Activated T-helper 9 cell treated with anti-CD3 and anti-CD28 coated beads, Interleukin-2, amount 50 U/mL, for 16 hours (primary cell): ENCODE data around the gene QPCTL.

Experiments used
- DNase-seq: peaks from one replicate; pipeline ENCODE4 v3.0.0-alpha.2; 2020; ENCODE audit warnings: low read depth

Gene QPCTL

DNA sequence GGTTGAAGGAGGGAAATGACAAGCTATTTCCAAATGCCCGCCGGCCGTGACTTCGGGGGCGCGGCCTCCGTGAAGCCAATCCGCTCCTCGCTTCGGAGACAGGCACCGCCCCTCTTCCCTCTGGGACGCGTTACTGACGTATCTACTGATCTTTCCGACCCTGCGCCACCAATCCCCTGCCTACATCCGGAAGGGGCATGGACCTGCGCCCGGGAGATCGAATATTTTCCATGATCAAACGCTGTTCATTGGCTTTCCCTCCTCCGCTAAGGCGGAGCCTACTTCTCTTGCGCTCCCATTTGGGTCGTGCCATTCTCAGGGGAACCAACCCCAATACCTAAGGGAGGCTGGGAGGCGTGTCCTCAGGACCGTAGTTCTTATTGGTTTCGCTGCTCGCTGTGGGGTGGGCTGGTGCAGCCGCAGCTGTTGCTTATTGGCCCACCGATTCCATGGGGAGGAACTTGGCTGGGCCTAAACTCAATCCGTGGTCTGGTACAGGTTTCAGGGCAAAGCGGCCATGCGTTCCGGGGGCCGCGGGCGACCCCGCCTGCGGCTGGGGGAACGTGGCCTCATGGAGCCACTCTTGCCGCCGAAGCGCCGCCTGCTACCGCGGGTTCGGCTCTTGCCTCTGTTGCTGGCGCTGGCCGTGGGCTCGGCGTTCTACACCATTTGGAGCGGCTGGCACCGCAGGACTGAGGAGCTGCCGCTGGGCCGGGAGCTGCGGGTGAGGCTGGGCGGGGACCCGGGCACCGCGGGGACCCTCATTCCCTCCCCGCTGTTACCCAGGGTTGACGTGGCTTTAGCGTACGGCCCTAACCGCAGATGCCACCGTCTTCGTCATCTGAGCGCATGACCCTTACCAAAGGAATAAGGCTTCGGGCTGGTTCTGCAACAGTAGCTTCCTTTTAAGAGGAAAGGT, at the start of gene QPCTL:
QPCTL (plus strand) TSS at position 480 of the 919 bp plus-strand sequence; CDS start at position 518, 38 bp downstream.
- peak; percentile 94 for DNase-seq

DNA sequence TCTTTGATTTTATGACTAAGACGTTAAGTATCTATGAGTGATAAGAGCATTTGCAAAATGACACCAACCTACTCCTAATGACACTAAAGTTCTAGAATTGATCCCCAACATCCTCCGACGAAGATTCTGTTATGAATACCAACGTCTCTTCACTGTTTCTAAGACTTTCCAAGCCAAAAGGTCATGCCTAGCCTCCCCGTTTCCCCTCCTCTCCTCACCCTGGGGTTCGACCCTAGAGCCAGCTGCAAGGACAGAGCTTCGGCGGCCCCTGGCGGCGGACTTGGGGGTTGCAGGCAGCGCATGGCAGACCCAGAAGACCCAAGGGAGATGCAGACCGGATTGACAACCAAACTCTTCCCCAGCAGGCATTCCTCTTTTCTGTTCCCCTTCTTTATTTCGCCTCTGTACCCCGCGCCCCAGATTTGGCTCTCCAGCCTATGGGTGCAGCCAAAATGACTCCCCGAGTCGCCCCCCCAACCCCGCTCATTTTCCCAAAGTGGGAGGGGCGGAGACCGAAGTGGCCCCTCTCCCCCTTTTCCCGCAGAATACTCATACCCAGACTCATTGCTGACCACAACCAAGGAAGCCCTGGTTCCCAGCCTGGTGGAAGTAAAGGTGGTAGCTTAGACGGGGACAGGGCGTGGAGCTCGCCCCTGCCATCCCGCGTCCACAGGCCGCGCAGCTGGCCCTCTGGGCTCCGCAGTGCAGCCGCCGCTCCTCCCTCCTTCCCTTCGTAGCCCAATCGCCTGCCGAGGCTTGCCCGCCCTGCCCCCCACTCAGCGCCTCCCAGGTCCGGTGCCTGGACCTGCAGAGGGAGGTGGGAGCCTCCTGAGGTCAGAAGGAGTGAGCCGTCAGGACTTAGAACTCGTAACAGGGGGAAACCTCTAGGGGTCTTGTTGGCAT, 49.2 kb upstream of the QPCTL start:
- peak; percentile 91 for DNase-seq

DNA sequence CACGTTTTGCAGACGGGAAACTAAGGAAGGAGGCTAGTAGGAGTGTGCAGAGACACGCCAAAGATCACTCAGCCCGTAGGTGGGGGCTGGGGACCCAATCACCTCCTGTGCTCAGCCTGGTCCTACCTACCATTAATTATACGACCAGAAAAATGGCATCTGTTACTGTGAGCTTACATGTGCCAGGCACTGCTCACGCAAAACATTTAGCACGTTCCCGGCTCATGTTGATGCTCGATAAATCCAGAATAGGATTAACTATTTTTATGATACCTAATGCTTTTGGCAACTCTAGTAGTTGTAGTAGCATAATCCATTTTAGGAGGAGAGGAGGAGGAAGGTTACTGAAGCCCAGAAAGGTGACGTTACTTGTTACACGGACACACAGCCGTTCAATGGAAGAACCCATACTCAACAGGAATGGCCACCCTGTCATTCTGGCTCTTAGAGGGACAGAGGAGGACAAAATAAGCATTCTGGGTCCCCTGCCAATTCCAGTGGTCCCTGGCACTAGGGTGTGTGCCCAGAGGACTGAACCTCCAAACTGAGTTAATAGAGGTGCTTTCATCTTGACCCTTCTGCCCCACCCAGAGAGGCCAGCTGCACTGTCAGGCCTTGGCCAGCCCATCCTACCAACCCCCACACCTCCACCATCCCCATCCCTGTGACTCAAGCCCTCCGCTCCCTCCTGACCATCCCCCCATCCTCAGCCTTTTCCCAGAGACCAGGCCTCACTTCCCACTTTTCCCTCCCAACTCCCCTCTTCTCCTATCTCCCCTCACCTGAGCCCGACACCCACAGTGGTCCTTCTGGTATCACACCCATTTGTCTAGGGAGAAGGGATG, 48.3 kb upstream of the QPCTL start:
- DNase-seq, result no peak

DNA sequence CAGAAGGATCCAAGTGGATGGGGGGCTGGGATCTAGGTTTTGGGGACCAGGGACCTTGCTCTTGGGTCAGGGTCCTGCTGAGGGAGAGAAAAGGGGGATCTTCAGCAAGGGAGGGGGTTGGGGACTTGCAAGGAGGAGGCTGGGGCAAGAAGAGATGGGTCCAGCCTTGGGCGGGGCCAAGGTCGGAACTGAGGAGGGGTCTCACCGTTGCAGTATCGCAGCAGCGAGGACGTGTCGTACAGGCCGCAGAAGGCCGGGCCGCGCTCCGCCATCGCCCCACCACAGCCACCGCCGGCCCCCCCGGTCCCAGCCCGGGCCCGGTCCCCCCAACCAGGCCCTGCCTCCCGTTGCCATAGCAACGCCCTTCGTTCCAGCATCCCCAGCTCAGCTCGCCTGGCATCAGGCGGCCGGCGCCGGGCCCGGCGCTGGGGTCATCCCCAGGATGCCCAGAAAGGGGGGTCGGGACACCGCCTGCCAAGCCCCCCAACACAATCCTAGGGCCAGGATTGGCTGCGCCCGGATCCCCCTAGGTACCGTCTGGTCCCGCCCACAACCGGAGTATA, 47.3 kb upstream of the QPCTL start:
- DNase-seq, result no peak

DNA sequence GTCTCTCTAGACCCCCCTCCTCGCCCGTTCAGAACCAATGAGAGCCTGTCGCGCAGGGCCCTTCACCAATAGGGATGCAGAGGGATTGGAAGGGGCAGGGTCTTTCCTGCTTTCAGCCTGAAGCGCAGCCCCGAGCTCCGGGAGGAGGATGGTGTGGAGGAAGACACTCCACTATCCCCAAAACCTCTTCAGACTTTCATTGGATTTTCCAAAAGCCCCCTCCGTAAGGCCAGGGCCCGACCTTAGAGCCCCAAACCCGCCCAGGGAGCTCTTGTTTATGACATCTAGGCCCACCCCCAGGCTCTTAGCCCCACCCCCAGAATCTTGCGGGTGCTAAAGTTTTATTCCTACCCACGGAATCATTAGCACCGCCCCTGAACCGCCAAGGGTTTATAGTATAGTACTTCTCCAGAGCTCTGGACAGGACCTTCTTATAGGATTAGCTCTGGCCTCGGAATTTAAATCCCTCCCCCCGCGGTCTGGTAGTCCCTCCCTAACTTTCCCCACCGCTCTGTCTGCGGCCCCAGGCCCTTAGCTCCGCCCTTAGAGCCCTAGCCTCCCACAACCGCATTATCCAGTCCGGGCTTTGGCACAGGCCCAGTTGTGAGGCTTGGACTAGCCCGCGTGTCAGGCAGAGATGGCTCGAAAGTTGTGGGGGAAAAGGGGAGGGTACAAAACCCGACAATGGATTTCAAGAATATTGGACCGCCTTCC, 46.7 kb upstream of the QPCTL start:
- DNase-seq, result peak; percentile 64

DNA sequence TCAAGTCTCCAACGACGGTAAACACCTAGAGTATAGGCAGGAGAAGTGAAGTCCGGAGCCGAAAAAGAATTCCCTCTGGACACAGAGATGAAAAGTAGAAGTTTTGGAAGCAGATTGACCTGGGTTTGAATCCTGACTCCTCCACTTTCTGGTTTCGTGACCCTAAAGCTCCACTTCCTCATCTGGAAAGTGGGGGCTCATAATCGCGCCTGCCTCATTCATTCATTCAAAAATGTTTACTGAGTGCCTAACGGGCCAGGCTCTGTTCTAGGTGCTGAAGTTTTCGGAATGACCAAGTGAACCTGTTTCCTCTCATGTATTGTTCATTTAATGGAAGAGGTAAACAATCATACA, 46.1 kb upstream of the QPCTL start:
- no peak for DNase-seq

DNA sequence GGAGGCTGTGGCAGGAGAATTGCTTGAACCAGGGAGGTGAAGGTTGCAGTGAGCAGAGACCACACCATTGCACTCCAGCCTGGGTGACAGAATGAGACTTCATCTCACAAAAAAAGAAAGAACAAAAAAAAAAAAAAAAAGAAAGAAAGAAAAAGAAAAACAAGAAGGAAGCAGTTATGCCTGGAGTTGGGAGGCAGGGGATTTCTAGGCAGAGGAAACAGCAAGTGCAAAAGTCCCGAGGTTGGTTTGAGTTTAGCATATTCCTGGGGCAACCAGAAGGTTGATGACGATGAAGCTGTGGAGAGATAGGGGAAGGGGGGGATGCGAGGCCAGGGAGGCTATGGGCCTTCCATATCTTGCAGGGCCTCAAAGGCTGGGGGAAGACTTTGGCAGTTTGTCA, 41.7 kb upstream of the QPCTL start:
- no peak for DNase-seq

DNA sequence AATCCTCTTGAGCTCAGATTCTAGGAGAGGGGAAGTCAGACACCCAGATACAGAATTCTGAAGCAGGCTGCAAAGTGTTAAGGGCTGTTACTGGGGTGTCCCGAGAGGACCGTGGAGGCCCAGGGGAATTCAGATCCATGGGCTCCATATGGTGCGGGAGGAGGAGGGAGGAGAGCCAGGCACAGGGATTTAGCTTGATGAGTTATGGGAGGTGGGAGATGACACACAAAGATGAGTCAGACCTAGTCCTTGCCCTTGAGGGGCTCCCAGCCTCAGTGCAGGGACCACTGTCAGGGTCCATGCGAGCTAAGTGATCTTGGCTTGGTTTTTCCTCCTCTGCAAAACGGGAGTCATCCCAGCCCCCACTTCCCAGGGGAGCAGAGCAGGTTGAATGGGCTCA, 38.8 kb upstream of the QPCTL start:
- DNase-seq, result no peak

DNA sequence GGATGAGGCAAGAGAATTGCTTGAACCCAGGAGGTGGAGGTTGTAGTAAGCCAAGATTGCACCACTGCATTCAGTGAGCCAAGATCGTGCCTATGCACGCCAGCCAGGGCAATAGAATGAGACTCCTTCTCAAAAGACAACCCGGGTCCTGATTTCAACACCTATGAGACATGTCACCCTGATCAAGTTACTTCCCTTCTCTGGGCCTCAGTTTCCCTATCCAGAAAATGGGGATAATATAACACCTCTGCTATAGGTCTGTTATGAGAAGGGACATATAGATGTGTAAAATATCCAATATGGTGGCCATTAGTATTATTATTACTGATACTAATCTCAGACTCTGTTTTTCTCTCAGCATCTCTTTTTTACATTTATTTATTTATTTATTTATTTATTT, 37.4 kb upstream of the QPCTL start:
- DNase-seq, result no peak

DNA sequence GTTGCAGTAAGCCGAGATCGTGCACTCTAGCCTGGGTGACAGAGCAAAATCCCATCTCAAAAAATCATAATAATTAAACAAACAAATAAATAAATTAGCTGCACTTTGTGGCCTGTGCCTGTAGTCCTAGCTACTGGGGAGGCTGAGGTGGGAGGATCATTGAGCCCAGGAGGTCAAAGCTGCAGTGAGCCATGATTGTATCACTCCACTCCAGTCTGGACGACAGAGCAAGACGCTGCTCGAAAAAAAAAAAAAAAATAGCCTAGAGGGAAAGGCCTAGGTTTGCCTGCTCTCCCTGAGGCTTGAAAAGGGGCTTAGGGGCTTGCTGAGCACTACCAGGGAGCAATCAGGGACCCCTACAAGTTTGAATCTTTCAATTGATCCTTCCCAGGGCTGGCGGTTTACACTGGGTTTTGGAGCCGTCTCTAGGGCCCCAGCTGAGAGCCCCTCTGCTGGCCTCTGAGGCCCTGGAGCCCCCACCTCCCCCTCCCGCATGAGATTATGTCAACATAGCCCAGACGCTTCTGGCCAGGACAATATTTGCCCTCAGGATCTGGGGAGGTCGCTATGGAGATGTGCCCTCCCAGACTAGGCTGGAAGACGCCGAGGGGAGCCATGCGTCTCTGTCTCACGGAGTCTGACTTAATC, 34.8 kb upstream of the QPCTL start:
- DNase-seq, result no peak

DNA sequence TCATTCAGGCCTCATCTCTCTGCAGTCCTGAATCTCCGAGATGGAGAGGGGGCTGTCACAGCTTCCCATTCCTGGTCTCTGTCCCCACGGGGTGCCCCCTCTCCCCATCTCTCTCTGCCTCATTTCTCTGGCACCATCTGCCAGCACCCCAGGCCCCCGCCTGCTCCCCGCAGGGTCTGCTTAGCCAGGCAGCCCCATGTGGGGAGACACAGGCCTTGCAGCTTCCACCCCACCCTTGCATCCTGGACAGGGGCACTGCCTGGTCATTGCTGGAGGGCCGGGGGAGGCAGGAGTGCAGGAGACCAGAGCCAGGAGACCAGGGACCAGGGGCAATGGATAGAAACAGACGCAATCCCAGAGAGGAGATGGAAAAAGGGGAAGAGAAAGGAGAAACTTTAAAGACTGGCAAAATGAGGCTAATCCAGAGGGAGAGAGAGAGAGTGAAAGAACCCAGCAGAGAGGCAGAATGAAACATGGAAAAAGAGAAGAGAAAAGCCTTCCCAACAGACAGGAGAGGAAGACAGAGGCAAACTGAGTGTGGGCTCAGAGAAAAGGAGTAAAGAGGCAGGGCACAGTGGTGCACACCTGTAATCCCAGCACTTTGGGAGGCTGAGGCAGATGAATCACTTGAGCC, 33.3 kb upstream of the QPCTL start:
- no peak for DNase-seq

DNA sequence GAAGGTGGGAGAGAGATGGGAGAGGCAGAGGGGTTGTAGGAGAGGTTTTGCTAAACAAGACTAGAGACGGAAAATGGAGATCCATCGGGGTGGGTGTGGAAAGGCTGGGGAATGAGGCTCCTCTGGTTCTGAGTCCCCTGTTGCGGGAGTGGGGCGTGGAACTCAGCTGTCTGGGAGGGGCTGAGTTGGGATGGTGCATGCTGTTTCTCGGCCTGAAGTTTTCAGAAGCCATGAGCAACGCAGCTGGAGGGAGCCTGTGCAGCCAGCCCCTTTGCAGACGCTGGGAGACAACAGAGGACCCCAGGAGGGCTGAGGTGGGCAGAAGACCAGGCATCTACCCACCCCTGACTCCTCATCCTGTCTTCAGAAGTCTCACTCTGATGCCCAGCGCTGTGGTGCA, 31.8 kb upstream of the QPCTL start:
- no peak for DNase-seq

DNA sequence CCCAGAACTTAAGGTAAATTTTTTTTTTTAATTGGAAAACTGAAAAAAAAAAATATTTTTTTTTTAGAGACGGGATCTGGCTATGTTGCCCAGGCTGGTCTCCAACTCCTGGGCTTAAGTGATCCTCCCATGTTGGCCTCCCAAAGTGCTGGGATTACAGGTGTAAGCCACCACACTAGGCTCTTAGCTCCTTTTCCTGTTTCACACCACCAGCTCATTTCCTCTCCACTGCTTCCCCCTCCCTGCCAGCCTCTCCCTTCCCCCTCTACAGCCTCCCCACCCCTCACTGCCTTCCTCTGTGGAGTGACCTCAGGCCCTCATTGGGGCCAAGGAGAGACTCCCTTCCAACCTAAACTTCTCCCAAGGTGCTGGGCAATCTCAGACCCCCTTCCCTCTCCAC, 28.7 kb upstream of the QPCTL start:
- no peak for DNase-seq

DNA sequence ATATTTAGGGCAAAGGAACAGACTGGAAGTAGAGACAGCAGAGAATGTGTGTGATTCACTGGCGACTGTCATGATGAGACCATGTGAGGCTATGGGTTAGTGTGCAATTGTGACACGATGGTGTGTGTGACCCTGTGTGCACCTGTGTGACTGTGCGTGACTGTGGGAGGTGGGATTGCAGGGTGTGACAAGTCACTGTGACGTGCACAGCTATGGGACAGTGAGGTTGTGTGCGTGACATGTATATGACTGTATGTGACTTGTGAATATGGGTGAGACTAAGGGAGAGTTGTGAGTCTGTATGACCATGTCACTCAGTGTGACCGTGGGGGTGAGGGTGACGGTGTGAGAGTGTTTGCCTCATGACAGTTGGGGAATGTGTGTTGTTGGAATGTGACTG, 27.9 kb upstream of the QPCTL start:
- no peak for DNase-seq

DNA sequence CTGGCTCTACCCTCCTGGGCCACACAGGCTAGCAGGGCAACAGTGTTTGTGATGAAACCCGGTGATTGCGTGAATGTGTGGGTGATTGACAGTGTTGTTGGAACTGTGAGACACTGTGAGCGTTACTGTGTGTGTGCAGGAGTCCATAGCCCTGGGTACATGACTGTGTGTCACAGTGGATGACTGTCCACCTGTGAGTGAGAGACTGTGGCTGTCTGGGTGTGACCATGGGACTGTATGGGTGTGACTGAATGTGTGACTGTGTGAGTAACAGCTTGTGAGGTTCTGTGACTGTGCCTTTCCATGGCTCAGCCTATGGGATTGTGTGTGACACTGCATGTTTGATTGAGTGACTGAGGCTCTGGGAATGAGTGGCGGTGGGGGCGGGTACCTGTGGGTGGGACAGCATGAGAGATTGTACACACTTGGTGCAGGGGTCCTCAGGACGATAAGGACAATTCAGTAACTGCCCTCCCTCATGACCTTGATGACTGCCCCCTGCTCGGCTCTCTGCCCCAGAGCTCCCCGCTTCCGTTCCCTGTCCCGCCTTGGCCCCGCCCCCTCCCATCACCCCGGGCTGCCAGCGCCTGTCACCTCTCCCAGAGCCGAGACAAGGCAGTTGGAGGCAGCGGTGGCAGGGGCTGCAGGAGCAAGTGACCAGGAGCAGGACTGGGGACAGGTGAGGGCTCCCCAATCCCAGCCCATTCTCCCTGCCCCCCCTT, 24.7 kb upstream of the QPCTL start, which contains the start of gene GIPR:
GIPR (plus strand) TSS at position 602 of the 722 bp plus-strand sequence. CDS start 1,300 bp downstream, outside the sequence.
- DNase-seq, result peak; percentile 46

DNA sequence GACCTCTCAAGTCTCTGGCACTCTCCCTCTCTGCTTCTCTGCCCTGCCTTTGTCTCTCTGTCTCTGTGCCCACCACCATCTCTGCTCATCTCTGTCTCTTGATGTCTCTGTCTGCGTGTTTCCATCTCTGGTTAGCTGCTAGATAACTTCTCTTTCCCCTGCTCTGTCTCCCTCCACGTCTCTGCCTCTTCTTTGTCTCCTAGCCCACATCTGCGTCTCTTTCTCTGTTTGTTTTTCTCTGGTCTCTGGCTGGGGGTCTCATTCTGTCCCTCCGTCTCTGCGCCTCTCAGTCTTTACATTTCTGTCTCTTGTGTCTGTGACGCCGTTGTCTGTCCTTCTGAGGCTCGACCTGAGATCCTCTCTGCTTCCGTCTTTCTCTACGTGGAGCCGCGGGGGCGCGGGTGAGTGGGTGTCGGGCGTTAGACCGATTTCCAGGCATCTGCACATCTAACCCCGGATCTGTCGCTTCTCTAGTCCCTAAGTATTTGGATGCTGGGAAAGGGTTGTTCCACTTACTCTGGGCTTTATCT, 24.1 kb upstream of the QPCTL start:
- no peak for DNase-seq

DNA sequence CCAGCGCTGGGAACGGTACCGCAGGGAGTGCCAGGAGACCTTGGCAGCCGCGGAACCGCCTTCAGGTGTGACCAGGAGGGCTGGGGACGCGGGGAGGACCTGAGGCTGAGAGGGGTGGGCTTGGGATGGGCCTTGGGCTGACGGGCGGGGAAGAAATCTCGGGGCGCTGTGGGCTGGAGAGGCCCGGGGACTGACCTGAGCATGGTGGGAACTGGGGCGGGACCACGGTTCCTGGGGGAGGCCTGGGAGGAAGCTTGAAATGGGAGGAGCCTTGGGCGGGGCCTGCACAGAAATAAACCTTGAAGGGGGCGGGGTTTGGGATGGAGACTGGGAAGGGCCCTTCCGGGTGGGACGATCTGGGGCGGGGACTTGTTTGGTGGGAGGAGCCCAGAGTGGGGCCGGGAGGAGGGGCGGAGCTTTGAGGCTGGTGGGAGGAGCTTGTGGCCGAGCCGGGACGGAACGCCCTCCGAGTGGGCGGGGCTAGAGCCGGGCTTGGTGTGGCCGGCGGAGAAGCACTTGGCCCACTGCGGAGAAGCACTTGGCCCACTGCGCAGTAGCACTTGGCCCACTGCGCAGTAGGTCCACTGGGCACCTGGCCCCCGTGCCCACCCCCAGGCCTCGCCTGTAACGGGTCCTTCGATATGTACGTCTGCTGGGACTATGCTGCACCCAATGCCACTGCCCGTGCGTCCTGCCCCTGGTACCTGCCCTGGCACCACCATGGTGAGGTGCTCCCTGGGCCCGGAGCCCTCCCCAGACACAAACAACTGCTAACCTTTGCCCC, 21.6 kb upstream of the QPCTL start:
- DNase-seq, result no peak

DNA sequence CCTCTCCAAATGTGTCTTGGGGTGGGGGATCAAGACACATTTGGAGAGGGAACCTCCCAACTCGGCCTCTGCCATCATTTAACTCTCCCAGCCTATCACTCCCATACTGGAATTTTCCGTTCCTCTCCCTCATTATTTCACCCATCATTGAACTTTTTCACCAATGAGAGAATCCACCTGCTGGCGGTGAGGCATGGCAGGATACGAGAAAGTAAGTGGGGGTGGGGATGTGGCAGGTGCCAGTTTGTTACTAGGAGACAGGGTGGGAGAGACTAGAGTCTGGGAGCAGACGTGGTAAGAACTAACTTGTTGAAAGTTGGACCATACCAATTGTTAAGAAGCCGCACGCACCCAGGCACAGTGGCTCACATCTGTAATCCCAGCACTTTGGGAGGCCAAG, 17.5 kb upstream of the QPCTL start:
- no peak for DNase-seq
